GM11168 (cell line): Measurements from ENCODE around the gene CITED1.
"Not testable (repeated sequence)": the region's sequence is repeated elsewhere in the genome, so short reads cannot be mapped to it uniquely, and the experiment has no call there.

ENCODE experiments used
- in situ Hi-C: fragments of 300-500 bp; cut with MboI; formaldehyde crosslinking; loops from one replicate; pipeline ENCODE4 v1.12.0; 2022; ENCODE audit warnings: low sequenced_read_pairs; ENCODE audit not compliant: unreplicated experiment

Gene CITED1

GRCh38 chrX:72305286-72306084, at the start of gene CITED1:
Gene CITED1 (minus strand): TSS chrX:72305914. CDS start chrX:72302869, 3,045 bp downstream.
- in situ Hi-C loops = no loop called here

GRCh38 chrX:72352786-72353185, 47.1 kb upstream of the CITED1 start:
- in situ Hi-C loops = no loop called here

GRCh38 chrX:72351606-72352334, 46.1 kb upstream of the CITED1 start:
- in situ Hi-C loops = no loop called here

DNA sequence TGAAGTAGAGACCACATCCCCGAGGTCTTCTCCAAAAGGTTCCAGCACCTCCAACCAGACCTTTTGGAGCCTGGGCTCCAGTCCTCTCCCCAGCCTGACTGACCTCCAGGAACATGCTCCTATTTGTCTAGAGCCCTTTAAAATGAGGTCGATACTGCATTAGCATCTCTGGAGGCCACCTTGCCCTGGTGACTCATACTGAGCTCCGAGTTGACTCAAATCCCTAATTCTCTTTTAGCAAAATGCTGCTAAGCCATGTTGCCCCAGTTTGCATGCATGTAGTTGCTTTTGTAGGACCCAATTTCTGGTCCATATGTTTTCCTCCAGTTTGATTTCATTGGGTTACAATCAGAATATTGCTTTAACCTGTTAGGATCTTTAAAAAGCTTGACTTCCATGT, 43.5 kb upstream of the CITED1 start:
- in situ Hi-C loops = no loop called here

GRCh38 chrX:72348247-72348979, 42.7 kb upstream of the CITED1 start:
- in situ Hi-C loops = no loop called here

DNA sequence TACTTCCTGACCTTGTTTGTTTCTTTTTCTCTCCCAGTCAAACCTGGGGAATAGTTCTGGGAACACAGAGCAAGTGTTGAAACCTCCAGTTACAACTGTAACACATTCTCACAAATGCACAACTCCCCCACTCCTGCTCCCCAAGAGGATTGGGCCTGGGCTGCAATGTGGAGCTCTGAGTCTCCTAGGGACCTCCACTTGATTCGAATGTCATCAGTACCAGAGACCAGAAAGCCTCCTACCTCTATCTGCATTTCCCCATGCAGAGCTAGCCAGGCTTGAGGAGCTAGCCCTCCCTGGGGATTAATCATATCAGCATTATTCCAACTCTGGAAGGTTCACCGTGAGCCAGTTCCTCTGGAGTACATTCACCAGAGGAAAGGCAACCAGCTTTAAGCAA, 41.7 kb upstream of the CITED1 start:
- in situ Hi-C loops = no loop called here

DNA sequence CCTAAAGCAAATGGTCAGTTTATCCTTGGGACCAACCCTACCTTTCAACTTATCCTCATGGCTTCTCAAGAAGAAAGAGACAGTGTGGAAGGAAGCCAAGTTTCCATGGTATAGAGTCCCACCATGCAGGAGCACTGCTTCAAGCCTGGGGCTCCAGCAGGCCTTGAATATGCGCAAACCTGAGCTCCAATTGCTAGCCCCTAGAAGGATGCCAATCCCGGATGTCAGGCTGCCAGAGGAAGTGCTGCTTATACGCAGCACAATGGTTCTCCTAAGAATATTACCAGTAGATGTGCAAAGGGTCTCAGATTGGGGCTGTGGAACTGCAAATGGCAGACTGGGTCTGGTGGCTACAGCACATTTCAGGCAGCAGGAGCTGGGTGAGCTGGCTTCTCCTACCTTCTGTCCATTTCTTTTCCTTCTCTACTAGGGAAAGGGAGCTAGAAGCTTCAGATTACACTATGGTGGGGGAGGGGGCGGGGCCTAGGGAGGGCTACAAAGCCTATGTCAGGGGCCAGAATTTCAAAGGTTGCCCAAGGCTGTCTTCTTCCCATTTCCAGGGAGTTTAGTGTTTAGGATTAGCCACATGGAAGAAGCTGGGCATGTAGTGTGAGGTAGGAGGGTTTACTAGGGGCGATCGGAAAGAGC, 40.7 kb upstream of the CITED1 start:
- in situ Hi-C loops = no loop called here

- in situ Hi-C loops = no loop called here
These were observed 34.9 kb upstream of the CITED1 start for GRCh38 chrX:72340626-72341025.

GRCh38 chrX:72340041-72340440, 34.3 kb upstream of the CITED1 start:
- in situ Hi-C loops = no loop called here

DNA sequence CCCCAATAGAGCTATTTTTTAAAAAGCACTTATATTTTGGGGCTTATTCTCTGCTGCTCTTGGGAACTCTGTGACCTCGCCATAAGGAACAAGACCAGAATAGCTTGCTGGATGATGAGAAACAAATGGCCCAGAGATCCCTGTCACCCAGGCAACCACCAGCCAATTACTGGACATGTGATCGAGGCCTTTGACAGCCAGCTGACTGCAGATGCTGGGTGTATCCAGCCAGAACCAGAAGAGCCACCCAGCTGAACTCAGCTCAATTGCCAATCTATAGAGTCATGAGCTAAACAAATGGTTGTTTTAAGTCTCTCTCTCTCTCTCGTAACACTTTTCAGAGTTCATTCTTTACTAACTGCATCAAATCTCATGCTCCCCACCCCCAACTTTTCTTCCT, 24.4 kb upstream of the CITED1 start:
- in situ Hi-C loops = no loop called here

- in situ Hi-C loops = no loop called here
These were observed 21.0 kb upstream of the CITED1 start for GRCh38 chrX:72326605-72327300.

GRCh38 chrX:72319651-72320050, 13.9 kb upstream of the CITED1 start:
- in situ Hi-C loops = not testable (repeated sequence)

DNA sequence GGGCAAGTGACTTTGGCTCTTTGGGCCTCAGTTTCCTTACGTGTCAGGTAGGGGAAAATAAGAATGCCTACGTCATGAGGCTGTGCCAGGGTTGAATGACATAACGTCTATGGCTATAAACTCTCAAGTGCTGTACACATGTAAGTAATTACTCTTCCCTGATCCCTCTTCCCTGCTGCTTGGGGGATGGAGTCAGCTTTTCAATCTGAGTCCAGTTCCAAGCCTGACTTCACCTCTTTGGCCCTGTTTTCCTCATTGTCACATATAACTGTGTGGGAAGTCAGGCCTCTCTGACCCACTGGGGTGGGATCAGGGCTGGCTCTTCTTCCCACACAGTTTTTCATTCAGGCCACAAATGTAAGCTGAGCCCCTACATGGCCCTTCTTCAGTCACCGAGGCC, 11.4 kb upstream of the CITED1 start:
- in situ Hi-C loops = no loop called here

- in situ Hi-C loops = no loop called here
These were observed 10.8 kb upstream of the CITED1 start for GRCh38 chrX:72316408-72317110.

- in situ Hi-C loops = no loop called here
These were observed 9.2 kb upstream of the CITED1 start for GRCh38 chrX:72314881-72315280.

DNA sequence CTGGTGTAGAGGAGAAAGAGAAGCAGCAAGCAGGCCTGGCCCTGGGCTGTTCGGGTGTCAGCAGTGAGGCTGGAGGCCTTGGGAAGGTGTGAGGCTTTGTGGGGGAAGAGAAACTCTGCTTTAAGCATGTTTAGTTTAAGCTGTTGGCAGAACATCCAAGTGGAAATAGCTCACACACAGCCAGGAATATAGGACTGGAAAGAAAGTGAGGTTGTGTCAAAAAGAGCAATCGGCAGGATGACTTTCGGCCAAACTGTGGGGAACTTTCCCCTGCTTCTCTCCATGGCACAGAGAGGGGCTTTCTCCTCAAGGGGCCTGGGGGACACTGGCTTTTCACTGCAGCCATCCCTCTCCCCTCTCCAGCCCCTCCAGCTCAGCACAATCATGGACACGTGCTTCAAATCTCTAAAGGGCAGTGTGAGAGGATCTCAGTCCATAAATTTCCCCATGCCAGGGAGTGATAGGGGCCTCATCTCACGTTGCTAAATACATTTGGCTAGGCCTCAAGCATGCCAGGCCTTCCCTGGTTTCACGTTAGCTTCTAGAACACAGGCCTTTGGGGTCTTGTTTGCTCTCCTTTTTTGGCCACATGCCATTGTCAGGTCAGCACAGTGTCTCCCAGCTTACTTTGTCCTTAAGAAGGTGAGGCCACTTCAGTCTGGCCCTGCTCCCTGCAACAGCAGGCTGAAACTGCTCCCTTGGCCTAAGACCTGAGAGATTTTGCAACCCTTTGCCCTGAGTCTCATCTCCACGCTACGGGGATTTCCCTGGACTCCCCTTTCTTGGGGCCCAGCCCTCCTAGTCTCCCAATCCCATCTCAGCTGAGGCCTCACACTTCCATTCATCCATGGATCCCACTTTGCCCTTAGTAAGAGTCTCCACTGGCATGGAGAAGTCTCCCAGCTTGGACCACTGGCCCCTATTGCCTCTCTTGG, 8.3 kb upstream of the CITED1 start:
- in situ Hi-C loops = no loop called here

- in situ Hi-C loops = no loop called here
These were observed 6.7 kb upstream of the CITED1 start for GRCh38 chrX:72312311-72312940.
